H9 (cell line): ENCODE results near the gene LGALS8. TPM values are rescaled to one million over a fixed set of nuclear protein-coding genes. Genes with fewer than 3 reads are reported as not detected.

Experiments
- DNase-seq: peaks from one replicate; pipeline ENCODE4 v3.0.0-alpha.2; 2017
- H2AFZ ChIP-seq: one replicate; pipeline ENCODE4 v1.6.1; 2013; ENCODE audit warnings: mild to moderate bottlenecking, low read length, control low read depth, moderate library complexity
- H2AK5ac ChIP-seq: 2 replicates; pipeline ENCODE4 v1.6.1; 2013; ENCODE audit warnings: low read length, control low read depth, mixed read lengths; ENCODE audit not compliant: insufficient read length
- H2BK120ac ChIP-seq: one replicate; pipeline ENCODE4 v1.6.1; 2013; ENCODE audit warnings: low read depth, mild to moderate bottlenecking, low read length, control low read depth, inconsistent platforms; ENCODE audit not compliant: poor library complexity, severe bottlenecking
- H2BK12ac ChIP-seq: 2 replicates; pipeline ENCODE4 v1.6.1; 2013; ENCODE audit warnings: low read length, control low read depth, mixed read lengths, low read depth; ENCODE audit not compliant: insufficient read length
- H2BK15ac ChIP-seq: 2 replicates; pipeline ENCODE4 v1.6.1; 2013; ENCODE audit warnings: low read depth, low read length, control low read depth
- H2BK20ac ChIP-seq: one replicate; pipeline ENCODE4 v1.6.1; 2013; ENCODE audit warnings: low read depth, mild to moderate bottlenecking, low read length, control low read depth, inconsistent platforms; ENCODE audit not compliant: poor library complexity, severe bottlenecking
- H2BK5ac ChIP-seq: 2 replicates; pipeline ENCODE4 v1.6.1; 2013; ENCODE audit warnings: low read length, control low read depth, mixed read lengths; ENCODE audit not compliant: insufficient read length
- H3K14ac ChIP-seq: 2 replicates; pipeline ENCODE4 v1.6.1; 2013; ENCODE audit warnings: low read length, control low read depth; ENCODE audit not compliant: insufficient read depth
- H3K18ac ChIP-seq: 2 replicates; pipeline ENCODE4 v1.6.1; 2013; ENCODE audit warnings: low read depth, mild to moderate bottlenecking, mixed read lengths, low read length, control low read depth; ENCODE audit not compliant: insufficient read length
- H3K23ac ChIP-seq: 2 replicates; pipeline ENCODE4 v1.6.1; 2013; ENCODE audit warnings: low read length, control low read depth, mixed read lengths, low read depth; ENCODE audit not compliant: insufficient read length
- H3K23me2 ChIP-seq: 2 replicates; pipeline ENCODE4 v1.6.1; 2013; ENCODE audit warnings: low read depth, mild to moderate bottlenecking, mixed read lengths, low read length, control low read depth; ENCODE audit not compliant: insufficient read length, poor library complexity, severe bottlenecking
- H3K27ac ChIP-seq: 2 replicates; pipeline ENCODE4 v1.5.1; 2013; ENCODE audit warnings: low read length, control low read depth, mixed read lengths, low read depth; ENCODE audit not compliant: insufficient read length
- H3K27me3 ChIP-seq: 2 replicates; pipeline ENCODE4 v1.6.1; 2013; ENCODE audit warnings: low read length, control low read depth, inconsistent platforms; ENCODE audit not compliant: insufficient read depth
- H3K4ac ChIP-seq: 2 replicates; pipeline ENCODE4 v1.6.1; 2013; ENCODE audit warnings: low read depth, mild to moderate bottlenecking, control low read depth, inconsistent platforms, low read length, moderate library complexity
- H3K4me1 ChIP-seq: 2 replicates; pipeline ENCODE4 v1.6.1; 2013; ENCODE audit warnings: low read length, control low read depth, inconsistent platforms; ENCODE audit not compliant: insufficient read depth
- H3K4me2 ChIP-seq: 2 replicates; pipeline ENCODE4 v1.6.1; 2013; ENCODE audit warnings: low read length, control low read depth, mixed read lengths; ENCODE audit not compliant: insufficient read length, insufficient read depth
- H3K56ac ChIP-seq: 2 replicates; pipeline ENCODE4 v1.6.1; 2013; ENCODE audit warnings: low read depth, mild to moderate bottlenecking, mixed read lengths, low read length, control low read depth; ENCODE audit not compliant: insufficient read length
- H3K79me1 ChIP-seq: 2 replicates; pipeline ENCODE4 v1.6.1; 2013; ENCODE audit warnings: low read depth, mild to moderate bottlenecking, moderate library complexity, low read length, control low read depth, inconsistent platforms; ENCODE audit not compliant: insufficient read depth, poor library complexity, severe bottlenecking
- H3K79me2 ChIP-seq: 2 replicates; pipeline ENCODE4 v1.6.1; 2013; ENCODE audit warnings: low read length, control low read depth, inconsistent platforms; ENCODE audit not compliant: insufficient read depth
- H3K9ac ChIP-seq: 2 replicates; pipeline ENCODE4 v1.6.1; 2013; ENCODE audit warnings: low read length, control low read depth, mixed read lengths; ENCODE audit not compliant: insufficient read length; ENCODE audit errors: extremely low read depth
- H3K9me3 ChIP-seq: one replicate; pipeline ENCODE4 v1.6.1; 2013; ENCODE audit warnings: low read depth, low read length, inconsistent platforms; ENCODE audit not compliant: control insufficient read depth
- H3T11ph ChIP-seq: one replicate; pipeline ENCODE4 v1.6.1; 2013; ENCODE audit warnings: mild to moderate bottlenecking, low read length, control low read depth, inconsistent platforms
- H4K20me1 ChIP-seq: one replicate; pipeline ENCODE4 v1.6.1; 2013; ENCODE audit not compliant: control insufficient read depth, insufficient read length, insufficient read depth
- H4K5ac ChIP-seq: 2 replicates; pipeline ENCODE4 v1.6.1; 2013; ENCODE audit warnings: low read depth, mild to moderate bottlenecking, mixed read lengths, low read length, control low read depth; ENCODE audit not compliant: insufficient read length
- H4K8ac ChIP-seq: replicated peaks from 2 replicates; pipeline ENCODE4 v1.6.1; 2013; ENCODE audit warnings: low read length, control low read depth, mixed read lengths, low read depth; ENCODE audit not compliant: insufficient read length
- H4K91ac ChIP-seq: 2 replicates; pipeline ENCODE4 v1.6.1; 2013; ENCODE audit warnings: low read depth, mild to moderate bottlenecking, moderate library complexity, mixed read lengths, low read length, control low read depth; ENCODE audit not compliant: insufficient read length
- H3K27ac Mint-ChIP-seq, 3 experiments: 2 replicates in 2 of 3; 3 replicates in 1 of 3; pipeline ENCODE4 v1.8.0; 2020 to 2021; ENCODE audit warnings: mixed read lengths in 3 of 3, mild to moderate bottlenecking in 1 of 3, moderate library complexity in 1 of 3
- H3K27me3 Mint-ChIP-seq: 2 replicates; pipeline ENCODE4 v1.8.0; 2021; ENCODE audit warnings: low read depth, mild to moderate bottlenecking, moderate library complexity, mixed read lengths
- H3K36me3 Mint-ChIP-seq, 3 experiments: 2 replicates in 2 of 3; 3 replicates in 1 of 3; pipeline ENCODE4 v1.8.0; 2020 to 2021; ENCODE audit warnings: low read depth in 3 of 3, mixed read lengths in 3 of 3; ENCODE audit not compliant: insufficient read depth in 1 of 3
- H3K4me1 Mint-ChIP-seq, 2 experiments: 2 replicates each; pipeline ENCODE4 v1.8.0; 2020; ENCODE audit warnings: mixed read lengths in 2 of 2
- H3K4me3 Mint-ChIP-seq, 2 experiments: 2 replicates in 1 of 2; 3 replicates in 1 of 2; pipeline ENCODE4 v1.8.0; 2020 to 2021; ENCODE audit warnings: mild to moderate bottlenecking in 2 of 2, mixed read lengths in 2 of 2, moderate library complexity in 1 of 2
- H3K9me3 Mint-ChIP-seq, 2 experiments: 2 replicates in 1 of 2; 3 replicates in 1 of 2; pipeline ENCODE4 v1.8.0; 2020; ENCODE audit warnings: mild to moderate bottlenecking in 2 of 2, mixed read lengths in 2 of 2, moderate library complexity in 1 of 2
- CTCF ChIP-seq: fragments of 200-600 bp; sonication (generic); conservative IDR thresholded peaks from 3 replicates; pipeline ENCODE4 v1.8.0; 2021; ENCODE audit warnings: antibody characterized with exemption, mild to moderate bottlenecking
- WGBS: extraction: QIAGEN DNeasy Blood & Tissue Kit; methylation state at CpG from one replicate; pipeline ENCODE4 v1.1.7; 2013; ENCODE audit warnings: missing lambda C conversion rate, low lambda C conversion rate, mixed read lengths; ENCODE audit not compliant: insufficient read length; ENCODE audit errors: extremely low coverage; 5-methylcytosine and 5-hydroxymethylcytosine counted together
- total RNA-seq: library from RNA; stranded (reverse); gene quantifications from 2 replicates; pipeline ENCODE4 v1.2.1, GENCODE V29; 2021

Gene LGALS8
- total RNA-seq, 1 experiment from 2014 or later: 14.2 TPM

GRCh38 chr1:236491469-236492136 is 32.2 kb upstream of the LGALS8 start:
- Histone ChIP-seq H2AK5ac (no peak overlapping the region), H2BK20ac (no peak overlapping the region), H2BK15ac (no peak overlapping the region), H2AFZ (no peak overlapping the region), H3K14ac (no peak overlapping the region), H4K5ac (no peak overlapping the region), H2BK12ac (no peak overlapping the region), H3K79me2 (no peaks in the 10 kb centered on the region), H2BK5ac (no peak overlapping the region), H3K9ac (no peak overlapping the region), H3T11ph (no peak overlapping the region), H3K23me2 (no peaks in the 10 kb centered on the region), H4K8ac (no peak overlapping the region), H4K91ac (no peak overlapping the region), H3K79me1 (no peaks in the 10 kb centered on the region), H3K9me3 (no peaks in the 10 kb centered on the region), H3K27ac (no peak overlapping the region), H4K20me1 (no peaks in the 10 kb centered on the region), H3K4ac (no peak overlapping the region), H3K23ac (no peak overlapping the region), H3K18ac (no peak overlapping the region), H3K4me2 (no peak overlapping the region), H3K27me3 (no peaks in the 10 kb centered on the region), H3K4me1 (peaks cover 4% of the 10 kb centered on the region; the same call in 1 of the 2 replicates), H2BK120ac (no peak overlapping the region), H3K56ac (no peak overlapping the region)
- H3K27ac Mint-ChIP-seq: no peak overlapping the region
- TF ChIP-seq CTCF: no peak
- H3K36me3 Mint-ChIP-seq: no peaks in the 10 kb centered on the region
- DNase-seq: no peak
- H3K4me1 Mint-ChIP-seq: peaks cover 19 to 23% of the 10 kb centered on the region in 2 experiments
- WGBS: no CpG with 5 or more reads among the region's 10 CpGs
- no peak overlapping the region for H3K4me3 Mint-ChIP-seq
- no peaks in the 10 kb centered on the region for H3K9me3 Mint-ChIP-seq
- no peaks in the 10 kb centered on the region; the same call in 1 of the 2 replicates for H3K27me3 Mint-ChIP-seq
